H1 (cell line): ENCODE data around the gene FRMD4B. TPM values are rescaled to one million over a fixed set of nuclear protein-coding genes. Genes with fewer than 3 reads are reported as not detected.

ENCODE experiments used
- CTCF ChIA-PET: fragments of 300-600 bp; sonication (Branson Sonifier 250); formaldehyde crosslinking; loops from one replicate; lab custom pipeline; 2021; ENCODE audit not compliant: partially characterized antibody; lab: Charles Lee
- POLR2A ChIA-PET: fragments of 300-600 bp; sonication (Branson Sonifier 250); formaldehyde crosslinking; loops from one replicate; lab custom pipeline; 2021; ENCODE audit warnings: inconsistent platforms; ENCODE audit not compliant: partially characterized antibody; lab: Charles Lee
- DNase-seq, 2 experiments: peaks; one replicate each; pipeline versions ENCODE4 v3.0.0 to v3.0.0-alpha.2; 2010 to 2022; ENCODE audit warnings: low spot score in 2 of 2, low read depth in 1 of 2, mixed read lengths in 1 of 2
- FAIRE-seq: peaks from 2 replicates; lab custom pipeline; 2011; peaks lifted over from hg19 to GRCh38; lab: Jason Lieb, UNC
- H2AFZ ChIP-seq: 2 replicates; pipeline ENCODE4 v1.8.1; 2012; ENCODE audit warnings: low read length, inconsistent platforms
- H2AK5ac ChIP-seq: 2 replicates; pipeline ENCODE4 v1.6.1; 2013; ENCODE audit warnings: low read depth, low read length
- H2BK120ac ChIP-seq: replicated peaks from 2 replicates; pipeline ENCODE3; 2013; ENCODE audit warnings: low read depth, low read length, inconsistent platforms
- H2BK12ac ChIP-seq: 2 replicates; pipeline ENCODE4 v1.6.1; 2013; ENCODE audit warnings: low read depth, low read length
- H2BK15ac ChIP-seq: 2 replicates; pipeline ENCODE4 v1.6.1; 2013; ENCODE audit warnings: low read length
- H2BK20ac ChIP-seq: 2 replicates; pipeline ENCODE4 v1.6.1; 2013; ENCODE audit warnings: low read length
- H2BK5ac ChIP-seq: 2 replicates; pipeline ENCODE4 v1.6.1; 2013; ENCODE audit warnings: low read depth, low read length
- H3K14ac ChIP-seq: 2 replicates; pipeline ENCODE4 v1.6.1; 2013; ENCODE audit warnings: inconsistent platforms; ENCODE audit not compliant: insufficient read length
- H3K18ac ChIP-seq: 2 replicates; pipeline ENCODE4 v1.6.1; 2013; ENCODE audit warnings: low read length; ENCODE audit errors: extremely low read depth
- H3K23ac ChIP-seq: 2 replicates; pipeline ENCODE4 v1.6.1; 2013; ENCODE audit warnings: inconsistent platforms; ENCODE audit not compliant: insufficient read length
- H3K23me2 ChIP-seq: 2 replicates; pipeline ENCODE4 v1.6.1; 2013; ENCODE audit warnings: low read depth, low read length
- H3K27ac ChIP-seq: 2 replicates; pipeline ENCODE4 v1.6.1; 2011; ENCODE audit warnings: low read depth, low read length, inconsistent platforms
- H3K27me3 ChIP-seq, 4 experiments: replicated peaks in 1 of 4; 1 replicate in 1 of 4; 2 replicates in 3 of 4; pipeline versions ENCODE4 v1.6.1 to v1.8.1; 2011 to 2013; ENCODE audit warnings: low read length in 3 of 4, mild to moderate bottlenecking in 3 of 4, inconsistent platforms in 2 of 4, mixed read lengths in 2 of 4, moderate library complexity in 1 of 4; ENCODE audit not compliant: control insufficient read depth in 3 of 4, insufficient read depth in 3 of 4; ENCODE audit errors: extremely low read depth in 1 of 4
- H3K36me3 ChIP-seq, 4 experiments: 2 replicates each; pipeline versions ENCODE4 v1.6.1 to v1.8.1; 2011 to 2013; ENCODE audit warnings: mild to moderate bottlenecking in 4 of 4, low read length in 3 of 4, moderate library complexity in 2 of 4, control low read depth in 1 of 4, inconsistent platforms in 1 of 4; ENCODE audit not compliant: insufficient read depth in 4 of 4, control insufficient read depth in 2 of 4
- H3K4ac ChIP-seq: replicated peaks from 2 replicates; pipeline ENCODE3; 2013; ENCODE audit warnings: low read length, low read depth, mixed read lengths, inconsistent platforms; ENCODE audit not compliant: insufficient read length
- H3K4me1 ChIP-seq, 4 experiments: replicated peaks in 1 of 4; 1 replicate in 1 of 4; 2 replicates in 3 of 4; pipeline versions ENCODE4 v1.6.1 to v1.8.1; 2011 to 2013; ENCODE audit warnings: low read length in 3 of 4, inconsistent platforms in 2 of 4, mixed read lengths in 1 of 4; ENCODE audit not compliant: insufficient read depth in 4 of 4, control insufficient read depth in 3 of 4
- H3K4me2 ChIP-seq, 2 experiments: 2 replicates each; pipeline versions ENCODE4 v1.6.1 to v1.8.1; 2011 to 2013; ENCODE audit warnings: low read depth in 2 of 2, low read length in 2 of 2, control low read depth in 1 of 2, inconsistent platforms in 1 of 2, mild to moderate bottlenecking in 1 of 2; ENCODE audit not compliant: insufficient read depth in 1 of 2
- H3K4me3 ChIP-seq, 4 experiments: fragments of 200-600, 300-600 bp in 1 of 4; sonication (generic), shearing (Covaris generic), sonication (Bioruptor Twin) in 1 of 4; 2 replicates each; pipeline versions ENCODE4 v1.5.1 to v1.8.1; 2011 to 2016; ENCODE audit warnings: low read length in 4 of 4, low read depth in 3 of 4, control low read depth in 2 of 4, inconsistent platforms in 2 of 4, mild to moderate bottlenecking in 2 of 4, mixed read lengths in 1 of 4, moderate library complexity in 1 of 4; ENCODE audit not compliant: insufficient read depth in 2 of 4; ENCODE audit errors: extremely low read depth in 1 of 4
- H3K56ac ChIP-seq: replicated peaks from 2 replicates; pipeline ENCODE3; 2013; ENCODE audit warnings: low read depth, mild to moderate bottlenecking, mixed read lengths, low read length, inconsistent platforms; ENCODE audit not compliant: insufficient read length
- H3K79me1 ChIP-seq: 2 replicates; pipeline ENCODE4 v1.6.1; 2013; ENCODE audit warnings: low read depth, low read length, control low read depth
- H3K79me2 ChIP-seq, 2 experiments: 2 replicates each; pipeline versions ENCODE4 v1.6.1 to v1.8.1; 2012 to 2013; ENCODE audit warnings: low read length in 2 of 2, mild to moderate bottlenecking in 2 of 2, inconsistent platforms in 1 of 2; ENCODE audit not compliant: insufficient read depth in 2 of 2, control insufficient read depth in 1 of 2
- H3K9ac ChIP-seq, 4 experiments: replicated peaks in 1 of 4; 1 replicate in 1 of 4; 2 replicates in 3 of 4; pipeline versions ENCODE4 v1.6.1 to v1.8.1; 2011 to 2013; ENCODE audit warnings: low read depth in 3 of 4, low read length in 3 of 4, control low read depth in 2 of 4, mild to moderate bottlenecking in 2 of 4, moderate library complexity in 2 of 4, inconsistent platforms in 1 of 4; ENCODE audit errors: extremely low read depth in 1 of 4
- H3K9me3 ChIP-seq, 2 experiments: 2 replicates each; pipeline versions ENCODE4 v1.6.1 to v1.8.1; 2012 to 2013; ENCODE audit warnings: mild to moderate bottlenecking in 2 of 2, moderate library complexity in 2 of 2, control low read depth in 1 of 2, inconsistent platforms in 1 of 2, low read depth in 1 of 2, low read length in 1 of 2, mixed read lengths in 1 of 2; ENCODE audit not compliant: insufficient read depth in 2 of 2
- H4K20me1 ChIP-seq, 2 experiments: replicated peaks in 1 of 2; 2 replicates each; pipeline versions ENCODE3 to v1.8.1; 2011 to 2013; ENCODE audit warnings: inconsistent platforms in 2 of 2, low read length in 2 of 2, mild to moderate bottlenecking in 1 of 2; ENCODE audit not compliant: insufficient read depth in 2 of 2, control insufficient read depth in 1 of 2
- H4K5ac ChIP-seq: 2 replicates; pipeline ENCODE4 v1.6.1; 2013; ENCODE audit warnings: low read length, low read depth, mixed read lengths, inconsistent platforms; ENCODE audit not compliant: insufficient read length
- H4K8ac ChIP-seq: 2 replicates; pipeline ENCODE4 v1.8.0; 2013; ENCODE audit warnings: mild to moderate bottlenecking, moderate library complexity, low read length, inconsistent platforms; ENCODE audit not compliant: insufficient read depth; ENCODE audit errors: extremely low read depth
- H4K91ac ChIP-seq: replicated peaks from 2 replicates; pipeline ENCODE3; 2013; ENCODE audit warnings: low read length, mixed read lengths, inconsistent platforms; ENCODE audit not compliant: insufficient read length
- ATF3 ChIP-seq: IDR thresholded peaks from 2 replicates; pipeline ENCODE4 v1.6.1; 2011; ENCODE audit warnings: low read depth, mild to moderate bottlenecking, low read length; ENCODE audit not compliant: insufficient read depth
- BCL11A ChIP-seq, 2 experiments: IDR thresholded peaks; one replicate each; pipeline ENCODE4 v1.6.1; 2011; ENCODE audit warnings: low read depth in 2 of 2, low read length in 2 of 2, mild to moderate bottlenecking in 2 of 2
- EP300 ChIP-seq, 2 experiments: IDR thresholded peaks; 1 replicate in 1 of 2; 2 replicates in 1 of 2; pipeline ENCODE4 v1.6.1; 2011 to 2012; ENCODE audit warnings: low read depth in 2 of 2, low read length in 2 of 2, mild to moderate bottlenecking in 2 of 2, borderline replicate concordance in 1 of 2, inconsistent platforms in 1 of 2, moderate library complexity in 1 of 2
- FOSL1 ChIP-seq: IDR thresholded peaks from 2 replicates; pipeline ENCODE4 v1.6.1; 2011; ENCODE audit warnings: mild to moderate bottlenecking, low read depth, low read length, moderate library complexity; ENCODE audit not compliant: insufficient read depth
- GTF2F1 ChIP-seq: IDR thresholded peaks from 2 replicates; pipeline ENCODE4 v1.6.1; 2012; ENCODE audit warnings: low read depth, low read length, improper control_type of control experiment, borderline replicate concordance
- HDAC2 ChIP-seq, 2 experiments: fragments of 300-600 bp in 1 of 2; sonication (generic) in 1 of 2; IDR thresholded peaks; 2 replicates each; pipeline ENCODE4 v1.6.1; 2011 to 2012; ENCODE audit warnings: low read depth in 2 of 2, low read length in 2 of 2, mild to moderate bottlenecking in 2 of 2, moderate library complexity in 2 of 2, borderline replicate concordance in 1 of 2, inconsistent platforms in 1 of 2
- JUND ChIP-seq: IDR thresholded peaks from 2 replicates; pipeline ENCODE4 v1.6.1; 2011; ENCODE audit warnings: mild to moderate bottlenecking, improper control_type of control experiment, low read length
- KDM1A ChIP-seq: fragments of 200-600, 300-600 bp; sonication (generic); IDR thresholded peaks from 2 replicates; pipeline ENCODE4 v1.7.1; 2016; ENCODE audit warnings: mild to moderate bottlenecking, low read length, borderline replicate concordance
- POLR2A ChIP-seq, 2 experiments: IDR thresholded peaks; 1 replicate in 1 of 2; 2 replicates in 1 of 2; pipeline ENCODE4 v1.6.1; 2011; ENCODE audit warnings: low read depth in 2 of 2, low read length in 2 of 2, mild to moderate bottlenecking in 2 of 2; ENCODE audit errors: control extremely low read depth in 1 of 2
- SP1 ChIP-seq: IDR thresholded peaks from 2 replicates; pipeline ENCODE4 v1.6.1; 2011; ENCODE audit warnings: low read depth, low read length
- SP4 ChIP-seq: IDR thresholded peaks from 2 replicates; pipeline ENCODE4 v1.6.1; 2012; ENCODE audit warnings: low read length, inconsistent platforms
- polyA plus RNA-seq, 7 experiments: library from polyadenylated mRNA; depleted of rRNA in 3 of 7; stranded (reverse) in 5 of 7; unstranded in 2 of 7; fragments of >200 nt in 5 of 7; fragments of 200-250 nt in 2 of 7; gene quantifications; 1 replicate in 5 of 7; 2 replicates in 1 of 7; 4 replicates in 1 of 7; pipeline versions ENCODE4 v1.2.1 to v1.2.3, GENCODE V29; 2011 to 2013; ENCODE audit warnings: missing spikeins in 2 of 7, mixed read lengths in 2 of 7
- total RNA-seq: library from RNA; stranded (reverse); fragmentation: NEBNext Ultra II Directional; extraction: Animal tissue kit (Norgen Biotek cat#: 25700); gene quantifications from 2 replicates; pipeline ENCODE4 v1.2.1, GENCODE V29; 2021

Gene FRMD4B
- total and polyA plus RNA-seq, 2 of the 8 experiments (the other 6 are each of a cell fraction or from before 2014, with no cell fraction given): 2.7 to 7.2 TPM

GRCh38 chr3:69164296-69164695, 221.6 kb downstream of the FRMD4B start:
- H3K23ac ChIP-seq: no peak overlapping the region
- H2AK5ac ChIP-seq: no peak overlapping the region
- H2BK120ac ChIP-seq: no peak overlapping the region
- no peak overlapping the region for H3K14ac ChIP-seq
- H4K8ac ChIP-seq: no peak overlapping the region
- FAIRE-seq: no peak
- H4K20me1 ChIP-seq: no peaks in the 10 kb centered on the region
- no peak overlapping the region for H3K27ac ChIP-seq
- no peak overlapping the region for H4K91ac ChIP-seq
- H3K79me2 ChIP-seq: no peaks in the 10 kb centered on the region
- POLR2A ChIA-PET: no interaction called here
- DNase-seq: no peak
- H2BK15ac ChIP-seq: no peak overlapping the region
- no peak for TF ChIP-seq POLR2A (IDR thresholded peaks at IDR 0.05; ENCODE audit: control extremely low read depth in 1 of 2, low read depth in 2 of 2, low read length in 2 of 2)
- TF ChIP-seq HDAC2 (IDR thresholded peaks at IDR 0.05; ENCODE audit: borderline replicate concordance in 1 of 2, low read depth in 2 of 2, low read length in 2 of 2): no peak
- TF ChIP-seq FOSL1: no peak
- no peak for TF ChIP-seq EP300 (IDR thresholded peaks at IDR 0.05; ENCODE audit: borderline replicate concordance in 1 of 2, low read depth in 2 of 2, low read length in 2 of 2)
- TF ChIP-seq KDM1A: no peak
- no peak for TF ChIP-seq SP4
- TF ChIP-seq JUND: no peak
- TF ChIP-seq ATF3: no peak
- TF ChIP-seq SP1: no peak
- no peak for TF ChIP-seq GTF2F1
- no peak for TF ChIP-seq BCL11A (IDR thresholded peaks at IDR 0.05; ENCODE audit: low read depth in 2 of 2, low read length in 2 of 2)
- no peaks in the 10 kb centered on the region for H3K23me2 ChIP-seq
- H3K27me3 ChIP-seq: no peaks in the 10 kb centered on the region
- H3K9me3 ChIP-seq: no peaks in the 10 kb centered on the region
- H3K4ac ChIP-seq: no peak overlapping the region
- no peak overlapping the region for H2BK20ac ChIP-seq
- H3K36me3 ChIP-seq: no peaks in the 10 kb centered on the region
- no peak overlapping the region for H3K9ac ChIP-seq
- no peak overlapping the region for H2BK5ac ChIP-seq
- H2AFZ ChIP-seq: no peak overlapping the region
- CTCF ChIA-PET: interaction anchor here (0.8 to 13.8 kb wide), 9 partner anchors 10 to 506 kb away, joined by 3 to 471 read pairs (median 7); no protein-coding TSS in a partner anchor
- H3K4me1 ChIP-seq: no peaks in the 10 kb centered on the region; a peak in 1 of 7 replicates
- no peaks in the 10 kb centered on the region for H3K79me1 ChIP-seq
- H3K4me2 ChIP-seq: no peak overlapping the region
- no peak overlapping the region for H4K5ac ChIP-seq
- H3K56ac ChIP-seq: no peak overlapping the region
- H3K18ac ChIP-seq: no peak overlapping the region
- H2BK12ac ChIP-seq: no peak overlapping the region
- H3K4me3 ChIP-seq: no peak overlapping the region
